ENCODE data around the gene PARS2.

GRCh38 chr1:54741531-54741930 lies 22.8 kb downstream of the PARS2 start:
- TF ChIP-seq CTCF (IDR thresholded peaks at IDR 0.05) (no peak), POLR2A (IDR thresholded peaks at IDR 0.05) (no peak)
